Measurements from ENCODE around the gene FAM47E. TPM values are rescaled to one million over a fixed set of nuclear protein-coding genes. Genes with fewer than 3 reads are reported as not detected.

The FAM47E gene
- total and polyA plus RNA-seq, 9 of the 15 experiments (the other 6 are each of a cell fraction or from before 2014, with no cell fraction given): 3.7 to 15.6 (median 6.4) TPM

- TF ChIP-seq HMG20A (CRISPR knock-in tag; conservative IDR thresholded peaks at IDR 0.05) (no peak), NR2C1 (IDR thresholded peaks at IDR 0.05) (no peak), NR2C1 (tag; IDR thresholded peaks at IDR 0.05) (no peak), RCOR1 (IDR thresholded peaks at IDR 0.05; ENCODE audit: borderline replicate concordance in 1 of 2, low read depth in 2 of 2, low read length in 2 of 2) (0 out of 4 replicates have a peak, but pooled peaks of 1 of the 2 experiments have one; percentile 15), TEAD4 (IDR thresholded peaks at IDR 0.05; ENCODE audit: low read length) (peak; percentile 9; the same call in 1 of the 2 replicates), TEAD4 (CRISPR knock-in tag; IDR thresholded peaks at IDR 0.05; ENCODE audit: borderline replicate concordance) (no peak), ZNF408 (CRISPR knock-in tag; IDR thresholded peaks at IDR 0.05; ENCODE audit: low read depth) (no peak), ZNF280B (CRISPR knock-in tag; IDR thresholded peaks at IDR 0.05) (no peak), BACH1 (tag; IDR thresholded peaks at IDR 0.05) (no peak), BCL6 (CRISPR knock-in tag; IDR thresholded peaks at IDR 0.05) (no peak), GTF2F1 (IDR thresholded peaks at IDR 0.05; ENCODE audit: low read depth, low read length) (no peak), ZNF717 (CRISPR knock-in tag; IDR thresholded peaks at IDR 0.05) (no peak), WHSC1 (IDR thresholded peaks at IDR 0.05; ENCODE audit: low read length) (no peak), PRDM10 (IDR thresholded peaks at IDR 0.05; ENCODE audit: partially characterized antibody) (peak; percentile 84), TCF3 (CRISPR knock-in tag; IDR thresholded peaks at IDR 0.05) (no peak), NEUROD1 (IDR thresholded peaks at IDR 0.05; ENCODE audit: borderline replicate concordance, low read depth, low read length, partially characterized antibody) (no peak), KAT8 (IDR thresholded peaks at IDR 0.05; ENCODE audit: low read depth) (no peak), ZMIZ1 (IDR thresholded peaks at IDR 0.05; ENCODE audit: low read depth in 2 of 2, low read length in 2 of 2) (no peak), NFE2 (IDR thresholded peaks at IDR 0.05; ENCODE audit: low read depth) (0 out of 2 replicates have a peak, but pooled peaks have one; percentile 24), IRF2 (CRISPR knock-in tag; IDR thresholded peaks at IDR 0.05) (no peak), ZBTB7A (IDR thresholded peaks at IDR 0.05; ENCODE audit: borderline replicate concordance, control insufficient read depth, low read depth, low read length) (peak; percentile 47; the same call in 1 of the 2 replicates)
Measured at GRCh38 chr4:76256032-76256431, 4.5 kb downstream of the FAM47E start (continued).
